HG02884 (cell line): ENCODE results near the gene MARCO.

Source experiments
- ATAC-seq: cut with Tn5 transposase; IDR thresholded peaks from one replicate; pipeline ENCODE4 v1.9.1; 2021; ENCODE audit warnings: mild to moderate bottlenecking, moderate library complexity; ENCODE audit not compliant: unreplicated experiment

MARCO gene

DNA sequence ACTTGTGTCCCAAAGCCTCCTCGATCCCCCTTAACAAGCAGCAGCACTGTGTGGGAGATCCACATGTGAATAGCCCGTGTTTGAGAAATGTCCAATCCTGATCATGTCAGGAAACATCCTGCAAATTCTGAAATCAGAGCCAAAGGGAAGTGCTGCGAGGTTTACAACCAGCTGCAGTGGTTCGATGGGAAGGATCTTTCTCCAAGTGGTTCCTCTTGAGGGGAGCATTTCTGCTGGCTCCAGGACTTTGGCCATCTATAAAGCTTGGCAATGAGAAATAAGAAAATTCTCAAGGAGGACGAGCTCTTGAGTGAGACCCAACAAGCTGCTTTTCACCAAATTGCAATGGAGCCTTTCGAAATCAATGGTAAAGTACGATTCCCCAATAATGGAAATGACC is at the start of gene MARCO:
Gene MARCO, plus strand, starts transcription at position 164 of the 400 bp plus-strand sequence. Its CDS starts 107 bp downstream, at position 271.
- no peak for ATAC-seq

GRCh38 chr2:118893100-118893499 is 48.9 kb upstream of the MARCO start:
- ATAC-seq = no peak

GRCh38 chr2:118902266-118903028 is 39.5 kb upstream of the MARCO start:
- ATAC-seq = no peak

DNA sequence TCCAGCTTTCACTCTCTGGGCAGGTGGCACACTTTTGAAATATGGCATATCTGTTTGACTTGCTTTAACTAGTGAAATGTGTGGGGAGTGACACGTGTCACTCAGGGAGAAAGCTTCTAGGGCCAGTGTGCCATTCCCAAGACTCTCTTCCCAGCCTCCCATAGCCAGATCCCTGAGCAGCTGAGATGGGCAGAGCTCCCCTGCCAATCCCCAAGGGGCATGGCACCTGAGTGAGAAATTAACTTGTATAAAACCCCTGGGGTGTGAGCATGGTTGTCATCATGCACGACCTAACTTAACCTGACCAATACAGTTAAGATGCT is 39.0 kb upstream of the MARCO start:
- ATAC-seq = no peak

- ATAC-seq = no peak
These were observed 38.2 kb upstream of the MARCO start for GRCh38 chr2:118903551-118904479.

GRCh38 chr2:118905206-118905605 is 36.8 kb upstream of the MARCO start:
- no peak for ATAC-seq

- ATAC-seq = no peak
These were observed 35.8 kb upstream of the MARCO start for GRCh38 chr2:118906186-118906585.

GRCh38 chr2:118907759-118908158 is 34.2 kb upstream of the MARCO start:
- ATAC-seq = no peak

GRCh38 chr2:118909191-118909590 is 32.8 kb upstream of the MARCO start:
- ATAC-seq = no peak

DNA sequence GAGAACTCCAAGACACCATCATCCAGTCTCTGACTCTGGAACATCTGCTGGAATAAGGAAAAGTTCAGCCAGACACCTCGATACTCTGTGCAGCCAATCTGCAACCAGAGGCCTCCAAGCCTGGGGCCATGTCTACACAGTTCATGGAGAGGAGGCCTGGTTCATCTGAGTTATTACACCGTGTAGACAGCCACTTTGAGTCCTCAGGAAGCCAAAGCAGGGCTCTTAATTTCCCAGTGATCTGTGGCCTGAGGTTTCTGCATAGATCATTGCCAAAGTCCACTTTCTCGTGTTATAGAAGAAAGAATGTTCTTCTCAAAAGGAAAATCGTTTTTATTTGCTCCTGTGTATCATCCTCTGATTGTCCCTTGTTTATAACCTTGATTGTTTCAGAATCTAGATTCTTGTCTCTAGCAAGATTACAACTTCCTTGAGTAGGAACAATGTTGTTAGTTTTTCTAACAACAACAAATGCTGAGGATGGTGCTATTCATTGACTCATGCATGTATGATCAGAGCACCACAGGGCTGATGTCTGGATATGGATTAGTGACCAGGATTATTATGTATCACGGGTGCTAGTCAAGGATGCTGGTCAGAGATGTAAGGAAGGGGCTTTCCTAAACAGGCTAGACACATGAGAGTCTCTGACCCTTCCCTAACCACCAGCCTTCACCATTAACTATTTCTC is 30.7 kb upstream of the MARCO start:
- ATAC-seq = no peak

GRCh38 chr2:118911936-118912335 is 30.1 kb upstream of the MARCO start:
- no peak for ATAC-seq

- no peak for ATAC-seq
These were observed 28.7 kb upstream of the MARCO start for GRCh38 chr2:118913131-118913802.

- ATAC-seq = no peak
These were observed 28.0 kb upstream of the MARCO start for GRCh38 chr2:118913803-118914645.

GRCh38 chr2:118914721-118915453 is 27.1 kb upstream of the MARCO start:
- ATAC-seq = no peak

DNA sequence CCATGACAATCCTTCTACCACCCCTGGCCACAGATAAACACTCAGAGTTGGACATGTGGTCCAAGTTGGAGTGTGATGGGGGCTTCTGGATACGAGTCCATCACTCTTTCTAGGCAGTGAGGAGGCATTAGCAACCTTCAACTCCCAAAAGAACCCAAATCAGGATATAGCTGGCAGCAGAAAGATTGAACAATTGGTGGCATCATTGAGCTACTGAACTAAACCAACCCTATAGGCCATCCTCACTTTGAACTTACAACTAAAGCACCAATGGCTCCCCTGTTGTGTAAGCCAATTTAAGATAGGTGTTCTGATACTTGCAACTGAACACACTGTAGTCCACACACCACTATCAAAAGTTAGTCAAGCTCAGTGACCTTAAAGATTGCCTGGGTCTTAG is 24.0 kb upstream of the MARCO start:
- no peak for ATAC-seq

DNA sequence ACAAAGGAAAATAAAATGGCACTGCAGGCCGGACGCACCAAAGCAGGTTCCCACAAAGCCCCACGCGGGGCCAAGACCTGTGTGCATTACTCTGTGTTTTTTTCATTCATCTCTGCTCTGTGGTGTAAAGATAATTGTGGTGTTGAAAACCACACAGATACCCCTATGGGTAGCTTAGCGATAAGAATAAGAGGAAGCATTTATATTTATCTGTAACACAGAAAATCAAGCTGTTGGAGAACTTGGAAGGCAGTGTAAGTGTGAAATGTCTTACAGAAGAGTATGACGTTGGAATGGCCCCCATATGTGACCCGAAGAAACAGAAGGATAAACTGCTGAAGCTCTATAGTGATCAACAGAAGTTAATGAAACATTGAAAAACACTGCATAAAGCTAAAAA is 20.3 kb upstream of the MARCO start:
- ATAC-seq = no peak

DNA sequence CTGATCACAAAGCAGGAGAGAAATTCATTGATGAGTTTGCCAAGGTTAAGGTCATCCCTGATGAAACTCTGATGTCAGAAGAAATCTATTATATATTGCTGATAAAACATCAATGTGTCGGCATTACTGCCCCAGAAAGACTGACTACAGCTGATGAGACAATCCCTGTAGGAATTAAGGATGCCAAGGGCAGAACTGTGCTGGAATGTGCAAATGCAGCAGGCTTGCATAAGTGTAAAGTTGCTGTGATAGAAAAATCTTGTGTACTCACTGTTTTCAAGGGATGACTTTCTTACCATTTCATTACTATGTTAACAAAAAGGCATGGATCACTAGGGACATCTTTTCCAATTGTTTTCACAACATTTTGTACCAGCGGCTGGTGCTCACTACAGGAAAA is 19.7 kb upstream of the MARCO start:
- ATAC-seq = no peak

DNA sequence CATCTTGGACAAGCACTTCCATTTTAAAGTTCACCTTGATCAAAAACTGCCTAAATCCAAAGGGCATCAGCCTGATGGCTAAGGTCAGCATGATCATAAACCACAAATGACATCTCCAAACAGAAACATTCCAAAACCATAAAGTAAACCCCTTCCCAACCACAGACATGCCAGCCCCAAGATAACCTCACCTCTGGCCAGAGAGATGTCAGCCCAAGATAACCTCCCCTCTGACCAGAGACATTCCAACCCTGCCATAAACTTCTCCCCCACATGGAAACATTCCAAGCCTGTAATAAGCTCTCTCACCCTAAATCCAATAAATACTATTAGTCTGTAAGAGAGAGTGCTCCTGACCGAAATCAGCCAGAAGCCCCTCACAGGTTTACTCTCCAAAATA is 18.6 kb upstream of the MARCO start:
- no peak for ATAC-seq

DNA sequence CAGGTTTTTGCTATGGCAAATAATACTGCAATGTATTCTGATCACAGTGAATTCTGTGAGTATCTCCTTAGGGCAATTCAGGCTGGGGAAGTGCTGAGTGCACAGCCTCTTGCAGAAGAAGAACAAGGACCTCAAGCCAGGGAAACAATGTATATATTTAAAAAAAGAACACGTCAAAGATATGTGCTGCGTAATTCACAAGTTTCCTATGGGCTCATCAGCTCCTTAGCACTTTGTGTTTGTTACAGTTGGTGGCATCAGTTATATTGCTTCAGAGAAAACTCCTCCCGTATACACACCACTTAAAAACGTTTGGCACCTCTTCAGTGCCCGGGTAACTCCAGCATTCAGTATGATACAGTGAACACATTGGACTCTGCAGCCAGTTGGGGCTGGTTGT is 16.5 kb upstream of the MARCO start:
- no peak for ATAC-seq
